ENCODE measurements around the gene AGRN. TPM values are rescaled to one million over a fixed set of nuclear protein-coding genes. Genes with fewer than 3 reads are reported as not detected.
"Not testable (repeated sequence)": the region's sequence is repeated elsewhere in the genome, so short reads cannot be mapped to it uniquely, and the experiment has no call there.

The AGRN gene
- polyA plus RNA-seq, 1 experiment = 41.2 TPM

GRCh38 chr1:1092894-1093609 lies 73.1 kb downstream of the AGRN start:
- CTCF ChIA-PET = no interaction called here
- POLR2A ChIA-PET = no interaction called here

GRCh38 chr1:1093610-1093943 lies 73.7 kb downstream of the AGRN start:
- H3K4me3 ChIP-seq (ENCODE audit: low read depth, low read length) = no peak overlapping the region
- no peak for DNase-seq (ENCODE audit: low read depth)
- ChIA-PET CTCF (no interaction called here), POLR2A (no interaction called here)
- H3K36me3 ChIP-seq (ENCODE audit: control insufficient read depth, insufficient read depth, low read length) = no peaks in the 10 kb centered on the region; the same call in 1 of the 2 replicates
- no peak for TF ChIP-seq CTCF (IDR thresholded peaks at IDR 0.05; ENCODE audit: insufficient read depth, low read depth, low read length)
- H3K27me3 ChIP-seq (ENCODE audit: control insufficient read depth, insufficient read depth, low read length) = no peaks in the 10 kb centered on the region

More at GRCh38 chr1:1092894-1093609, 73.1 kb downstream of the AGRN start:
- DNase-seq (ENCODE audit: low read depth) = no peak
- Histone ChIP-seq H3K27me3 (ENCODE audit: control insufficient read depth, insufficient read depth, low read length) (no peaks in the 10 kb centered on the region), H3K36me3 (ENCODE audit: control insufficient read depth, insufficient read depth, low read length) (no peaks in the 10 kb centered on the region; the same call in 1 of the 2 replicates), H3K4me3 (ENCODE audit: low read depth, low read length) (no peak overlapping the region)
- TF ChIP-seq CTCF (IDR thresholded peaks at IDR 0.05; ENCODE audit: insufficient read depth, low read depth, low read length) = no peak

- CTCF ChIA-PET = interaction anchor here (0.6 kb wide), 1 partner anchor 7 kb away, joined by 3 read pairs; no protein-coding TSS in a partner anchor
- DNase-seq (ENCODE audit: low read depth) = no peak
- Histone ChIP-seq H3K4me3 (ENCODE audit: low read depth, low read length) (no peak overlapping the region), H3K36me3 (ENCODE audit: control insufficient read depth, insufficient read depth, low read length) (no peaks in the 10 kb centered on the region; the same call in 1 of the 2 replicates), H3K27me3 (ENCODE audit: control insufficient read depth, insufficient read depth, low read length) (no peaks in the 10 kb centered on the region)
- POLR2A ChIA-PET = no interaction called here
- no peak for TF ChIP-seq CTCF (IDR thresholded peaks at IDR 0.05; ENCODE audit: insufficient read depth, low read depth, low read length)
Measured at GRCh38 chr1:1094981-1095380, 75.1 kb downstream of the AGRN start.

- POLR2A ChIA-PET; DNase-seq (ENCODE audit: low read depth); H3K36me3 ChIP-seq (ENCODE audit: control insufficient read depth, insufficient read depth, low read length); H3K4me3 ChIP-seq (ENCODE audit: low read depth, low read length); CTCF ChIA-PET; H3K27me3 ChIP-seq (ENCODE audit: control insufficient read depth, insufficient read depth, low read length): not testable (repeated sequence)
Measured at GRCh38 chr1:1096136-1096535, 76.2 kb downstream of the AGRN start.

GRCh38 chr1:1098681-1099421 lies 78.9 kb downstream of the AGRN start:
- peaks cover 1% of the 10 kb centered on the region; the same call in 1 of the 2 replicates for H3K36me3 ChIP-seq (ENCODE audit: control insufficient read depth, insufficient read depth, low read length)
- no peak for DNase-seq (ENCODE audit: low read depth)
- TF ChIP-seq CTCF (IDR thresholded peaks at IDR 0.05; ENCODE audit: insufficient read depth, low read depth, low read length) = no peak
- CTCF ChIA-PET = interaction anchor here (0.6 kb wide), 2 partner anchors 152 to 1058 kb away, joined by 3 read pairs; no protein-coding TSS in a partner anchor
- no peak overlapping the region for H3K4me3 ChIP-seq (ENCODE audit: low read depth, low read length)
- POLR2A ChIA-PET = no interaction called here
- no peaks in the 10 kb centered on the region for H3K27me3 ChIP-seq (ENCODE audit: control insufficient read depth, insufficient read depth, low read length)
